CD4-positive, CD25-positive, alpha-beta regulatory T cell (primary cell): ENCODE results near the gene ANG. TPM values are rescaled to one million over a fixed set of nuclear protein-coding genes. Genes with fewer than 3 reads are reported as not detected.

Source experiments
- ATAC-seq, 2 donors: fragments of 150-1000 bp; cut with Tn5 transposase; one replicate each; pipeline ENCODE4 v1.10.0; 2021; ENCODE audit warnings: low read depth in 2 of 2, moderate number of reproducible peaks in 2 of 2, moderate library complexity in 1 of 2
- DNase-seq, 3 donors: peaks; one replicate each; pipeline versions ENCODE4 v3.0.0 to v3.0.0-alpha.2; 2012 to 2022; ENCODE audit warnings: mixed read lengths in 1 of 3
- H3K27ac ChIP-seq: one replicate; pipeline ENCODE4 v1.7.0; 2013; ENCODE audit warnings: mild to moderate bottlenecking, low read length; ENCODE audit not compliant: insufficient read depth, poor library complexity, severe bottlenecking
- H3K27me3 ChIP-seq: one replicate; pipeline ENCODE4 v1.7.0; 2013; ENCODE audit warnings: low read length; ENCODE audit not compliant: control insufficient read depth, insufficient read depth
- H3K36me3 ChIP-seq: one replicate; pipeline ENCODE4 v1.7.0; 2013; ENCODE audit warnings: mild to moderate bottlenecking, low read length, moderate library complexity; ENCODE audit not compliant: control insufficient read depth, insufficient read depth
- H3K4me1 ChIP-seq: 2 replicates; pipeline ENCODE4 v1.7.0; 2013; ENCODE audit warnings: mild to moderate bottlenecking, low read length; ENCODE audit not compliant: insufficient read depth, control insufficient read depth, poor library complexity, severe bottlenecking
- H3K4me3 ChIP-seq: one replicate; pipeline ENCODE4 v1.7.0; 2013; ENCODE audit warnings: low read depth, mild to moderate bottlenecking, low read length, moderate library complexity
- H3K9me3 ChIP-seq, 2 experiments: 1 replicate in 1 of 2; 2 replicates in 1 of 2; pipeline ENCODE4 v1.7.0; 2013; ENCODE audit warnings: low read length in 2 of 2, mild to moderate bottlenecking in 1 of 2, moderate library complexity in 1 of 2; ENCODE audit not compliant: control insufficient read depth in 2 of 2
- H3K27ac Mint-ChIP-seq, 3 donors: one replicate each; pipeline ENCODE4 v1.8.0; 2020 to 2022; ENCODE audit warnings: mild to moderate bottlenecking in 3 of 3, mixed read lengths in 3 of 3, moderate library complexity in 2 of 3
- H3K27me3 Mint-ChIP-seq: one replicate; pipeline ENCODE4 v1.8.0; 2022; ENCODE audit warnings: mild to moderate bottlenecking, mixed read lengths
- H3K36me3 Mint-ChIP-seq: one replicate; pipeline ENCODE4 v1.8.0; 2020; ENCODE audit warnings: mixed read lengths
- H3K4me1 Mint-ChIP-seq, 4 donors: one replicate each; pipeline ENCODE4 v1.8.0; 2020 to 2022; ENCODE audit warnings: mixed read lengths in 4 of 4, mild to moderate bottlenecking in 1 of 4
- H3K4me3 Mint-ChIP-seq, 4 donors: one replicate each; pipeline ENCODE4 v1.8.0; 2020 to 2022; ENCODE audit warnings: mild to moderate bottlenecking in 4 of 4, mixed read lengths in 4 of 4, moderate library complexity in 3 of 4
- H3K9me3 Mint-ChIP-seq, 7 donors: one replicate each; pipeline ENCODE4 v1.8.0; 2020 to 2022; ENCODE audit warnings: mixed read lengths in 7 of 7, mild to moderate bottlenecking in 3 of 7, moderate library complexity in 2 of 7
- polyA plus RNA-seq, 4 donors: library from polyadenylated mRNA; unstranded; fragments of 300-500 nt; fragmentation: Illumina TruSeq; gene quantifications; one replicate each; pipeline ENCODE4 v1.2.3, GENCODE V29; 2021
- total RNA-seq: library from RNA; stranded (reverse); gene quantifications from one replicate; pipeline ENCODE4 v1.2.3, GENCODE V29; 2022

The ANG gene
- total and polyA plus RNA-seq, 5 donors from 2014 or later: 0.59 to 2.3 (median 0.95) TPM

GRCh38 chr14:20655851-20656250 lies 32.7 kb upstream of the ANG start:
- Histone ChIP-seq H3K9me3 (no peaks in the 10 kb centered on the region), H3K4me1 (peaks cover 11% of the 10 kb centered on the region), H3K27ac (no peak overlapping the region), H3K27me3 (peaks cover 54% of the 10 kb centered on the region), H3K36me3 (no peaks in the 10 kb centered on the region), H3K4me3 (no peak overlapping the region)
- Mint-ChIP-seq H3K27ac (no peak overlapping the region), H3K4me1 (peaks cover 8 to 38% (median 15%) of the 10 kb centered on the region in 4 donors), H3K4me3 (no peak overlapping the region), H3K9me3 (no peaks in the 10 kb centered on the region), H3K36me3 (peaks cover 2% of the 10 kb centered on the region), H3K27me3 (peaks cover 82% of the 10 kb centered on the region)
- DNase-seq (no peak), ATAC-seq (no peak)

- no peak overlapping the region for H3K27ac Mint-ChIP-seq
- Histone ChIP-seq H3K4me1 (peaks cover 11% of the 10 kb centered on the region), H3K27ac (no peak overlapping the region), H3K36me3 (no peaks in the 10 kb centered on the region), H3K27me3 (peaks cover 52% of the 10 kb centered on the region), H3K9me3 (no peaks in the 10 kb centered on the region), H3K4me3 (no peak overlapping the region)
- H3K4me3 Mint-ChIP-seq: no peak overlapping the region
- ATAC-seq (no peak), DNase-seq (no peak)
- H3K27me3 Mint-ChIP-seq: peaks cover 79% of the 10 kb centered on the region
- H3K9me3 Mint-ChIP-seq: no peaks in the 10 kb centered on the region
- H3K36me3 Mint-ChIP-seq: peaks cover 2% of the 10 kb centered on the region
- H3K4me1 Mint-ChIP-seq: peaks cover 7 to 38% (median 15%) of the 10 kb centered on the region in 4 donors
Measured at GRCh38 chr14:20656274-20656673, 32.3 kb upstream of the ANG start.

GRCh38 chr14:20657216-20658211 lies 31.1 kb upstream of the ANG start:
- peaks cover 3 to 39% (median 18%) of the 10 kb centered on the region in 4 donors for H3K4me1 Mint-ChIP-seq
- H3K4me3 ChIP-seq: no peak overlapping the region
- peaks cover 81% of the 10 kb centered on the region for H3K27me3 Mint-ChIP-seq
- no peaks in the 10 kb centered on the region for H3K36me3 ChIP-seq
- peak overlapping the region in 1 of 3 donors; percentile 2 for H3K27ac Mint-ChIP-seq
- peak in 2 of 3 donors; percentile 20 to 37 for DNase-seq
- peak overlapping the region in 1 of 4 donors; percentile 24 for H3K4me3 Mint-ChIP-seq
- no peaks in the 10 kb centered on the region for H3K9me3 ChIP-seq
- peaks cover 2% of the 10 kb centered on the region for H3K36me3 Mint-ChIP-seq
- H3K4me1 ChIP-seq: peaks cover 12% of the 10 kb centered on the region
- peak; percentile 29 to 55 for ATAC-seq
- H3K27ac ChIP-seq: no peak overlapping the region
- no peaks in the 10 kb centered on the region for H3K9me3 Mint-ChIP-seq
- peaks cover 41% of the 10 kb centered on the region for H3K27me3 ChIP-seq

GRCh38 chr14:20658246-20658645 lies 30.3 kb upstream of the ANG start:
- no peak overlapping the region for H3K27ac Mint-ChIP-seq
- DNase-seq (peak in 1 of 3 donors; percentile 17), ATAC-seq (no peak)
- H3K27me3 ChIP-seq: peaks cover 35% of the 10 kb centered on the region
- H3K9me3 Mint-ChIP-seq: no peaks in the 10 kb centered on the region
- H3K4me3 ChIP-seq: no peak overlapping the region
- H3K36me3 ChIP-seq: no peaks in the 10 kb centered on the region
- peaks cover 13% of the 10 kb centered on the region for H3K4me1 ChIP-seq
- no peak overlapping the region for H3K4me3 Mint-ChIP-seq
- H3K9me3 ChIP-seq: no peaks in the 10 kb centered on the region
- peaks cover 78% of the 10 kb centered on the region for H3K27me3 Mint-ChIP-seq
- peaks cover 3 to 40% (median 19%) of the 10 kb centered on the region in 4 donors for H3K4me1 Mint-ChIP-seq
- H3K36me3 Mint-ChIP-seq: peaks cover 2% of the 10 kb centered on the region
- no peak overlapping the region for H3K27ac ChIP-seq

- Histone ChIP-seq H3K36me3 (no peaks in the 10 kb centered on the region), H3K27ac (no peak overlapping the region), H3K9me3 (no peaks in the 10 kb centered on the region), H3K4me3 (no peak overlapping the region), H3K4me1 (peaks cover 14% of the 10 kb centered on the region), H3K27me3 (peaks cover 28% of the 10 kb centered on the region)
- DNase-seq: no peak
- peaks cover under 1% of the 10 kb centered on the region for H3K36me3 Mint-ChIP-seq
- H3K27me3 Mint-ChIP-seq: peaks cover 70% of the 10 kb centered on the region
- peaks cover 1 to 37% (median 17%) of the 10 kb centered on the region in 4 donors for H3K4me1 Mint-ChIP-seq
- H3K9me3 Mint-ChIP-seq: no peaks in the 10 kb centered on the region
- no peak overlapping the region for H3K27ac Mint-ChIP-seq
- no peak for ATAC-seq
- no peak overlapping the region for H3K4me3 Mint-ChIP-seq
Measured at GRCh38 chr14:20659336-20659735, 29.2 kb upstream of the ANG start.

GRCh38 chr14:20659813-20660395 lies 28.7 kb upstream of the ANG start:
- H3K27ac ChIP-seq: no peak overlapping the region
- peaks cover 14% of the 10 kb centered on the region for H3K4me1 ChIP-seq
- peaks cover 0 to 36% (median 16%) of the 10 kb centered on the region in 4 donors for H3K4me1 Mint-ChIP-seq
- no peaks in the 10 kb centered on the region for H3K36me3 ChIP-seq
- H3K4me3 Mint-ChIP-seq: no peak overlapping the region
- H3K36me3 Mint-ChIP-seq: no peaks in the 10 kb centered on the region
- H3K27me3 ChIP-seq: peaks cover 28% of the 10 kb centered on the region
- H3K27ac Mint-ChIP-seq: no peak overlapping the region
- H3K9me3 Mint-ChIP-seq: no peaks in the 10 kb centered on the region
- peaks cover 66% of the 10 kb centered on the region for H3K27me3 Mint-ChIP-seq
- no peaks in the 10 kb centered on the region for H3K9me3 ChIP-seq
- no peak overlapping the region for H3K4me3 ChIP-seq
- no peak for DNase-seq
- no peak for ATAC-seq

GRCh38 chr14:20661197-20661596 lies 27.4 kb upstream of the ANG start:
- Mint-ChIP-seq H3K4me3 (peak overlapping the region in 1 of 4 donors; percentile 26), H3K36me3 (no peaks in the 10 kb centered on the region), H3K27ac (no peak overlapping the region), H3K4me1 (peaks cover 0 to 36% (median 16%) of the 10 kb centered on the region in 4 donors), H3K9me3 (no peaks in the 10 kb centered on the region), H3K27me3 (peaks cover 58% of the 10 kb centered on the region)
- H3K27me3 ChIP-seq: peaks cover 19% of the 10 kb centered on the region
- H3K9me3 ChIP-seq: no peaks in the 10 kb centered on the region
- H3K4me3 ChIP-seq: no peak overlapping the region
- H3K4me1 ChIP-seq: peaks cover 14% of the 10 kb centered on the region
- DNase-seq (no peak), ATAC-seq (no peak)
- no peak overlapping the region for H3K27ac ChIP-seq
- no peaks in the 10 kb centered on the region for H3K36me3 ChIP-seq
